OCI-LY1 (cell line): ENCODE data around the gene PDE8A.

Experiments used
- H2AFZ ChIP-seq: fragments of 200-600 bp; sonication (generic), shearing (Covaris generic); 2 replicates; pipeline ENCODE4 v1.6.0; 2014; ENCODE audit warnings: antibody characterized with exemption, mild to moderate bottlenecking, low read length
- H3F3A ChIP-seq: fragments of 200-600 bp; sonication (generic), shearing (Covaris generic); 2 replicates; pipeline ENCODE4 v1.6.0; 2014; ENCODE audit warnings: mild to moderate bottlenecking, antibody characterized with exemption, low read length, moderate library complexity; ENCODE audit not compliant: insufficient read depth
- H3K27ac ChIP-seq: fragments of 200-600 bp; sonication (generic); 2 replicates; pipeline ENCODE4 v1.5.1; 2014; ENCODE audit warnings: low read length, mixed run types, mild to moderate bottlenecking, low read depth; ENCODE audit not compliant: poor library complexity, severe bottlenecking
- H3K27me3 ChIP-seq: fragments of 200-600 bp; sonication (generic); 2 replicates; pipeline ENCODE4 v1.6.0; 2014; ENCODE audit warnings: antibody characterized with exemption, mild to moderate bottlenecking, low read length, moderate library complexity; ENCODE audit not compliant: insufficient read depth
- H3K36me3 ChIP-seq: fragments of 200-600 bp; sonication (generic); 2 replicates; pipeline ENCODE4 v1.6.1; 2014; ENCODE audit warnings: mild to moderate bottlenecking, antibody characterized with exemption, low read length, moderate library complexity, mixed read lengths; ENCODE audit not compliant: insufficient read depth
- H3K4me1 ChIP-seq: fragments of 200-600 bp; sonication (generic); 2 replicates; pipeline ENCODE4 v1.5.1; 2014; ENCODE audit warnings: mild to moderate bottlenecking, low read length, moderate library complexity; ENCODE audit not compliant: insufficient read depth, severe bottlenecking
- H3K4me2 ChIP-seq: fragments of 200-600 bp; sonication (generic), shearing (Covaris generic); 2 replicates; pipeline ENCODE4 v1.6.1; 2014; ENCODE audit warnings: low read length
- H3K4me3 ChIP-seq: fragments of 200-600 bp; sonication (generic); 2 replicates; pipeline ENCODE4 v1.5.1; 2014; ENCODE audit warnings: low read length, low read depth, mild to moderate bottlenecking, mixed read lengths; ENCODE audit not compliant: poor library complexity, severe bottlenecking
- H3K79me2 ChIP-seq: fragments of 200-600 bp; shearing (Covaris generic); 2 replicates; pipeline ENCODE4 v1.6.1; 2016; ENCODE audit warnings: mixed run types, low read length, mixed read lengths; ENCODE audit not compliant: insufficient read depth
- H3K9ac ChIP-seq: fragments of 200-600 bp; sonication (generic), shearing (Covaris generic); 2 replicates; pipeline ENCODE4 v1.6.1; 2014; ENCODE audit warnings: mild to moderate bottlenecking, low read length, mixed read lengths
- H3K9me2 ChIP-seq: fragments of 200-600 bp; sonication (generic), shearing (Covaris generic); 2 replicates; pipeline ENCODE4 v1.6.1; 2014; ENCODE audit warnings: low read depth, mild to moderate bottlenecking, low read length, mixed read lengths
- H3K9me3 ChIP-seq: fragments of 200-600 bp; shearing (Covaris generic); 2 replicates; pipeline ENCODE4 v1.6.1; 2014; ENCODE audit warnings: low read length, mixed read lengths
- H4K20me1 ChIP-seq: fragments of 200-600 bp; sonication (generic), shearing (Covaris generic); 2 replicates; pipeline ENCODE4 v1.6.0; 2016; ENCODE audit warnings: mild to moderate bottlenecking, low read length; ENCODE audit not compliant: insufficient read depth
- CTCF ChIP-seq: fragments of 200-600 bp; sonication (generic), shearing (Covaris generic); IDR thresholded peaks from 2 replicates; pipeline ENCODE4 v1.5.1; 2017; ENCODE audit warnings: mild to moderate bottlenecking, antibody characterized with exemption, low read length, moderate library complexity, mixed read lengths
- EZH2 ChIP-seq: fragments of 200-600 bp; sonication (generic), shearing (Covaris generic); IDR thresholded peaks from 2 replicates; pipeline ENCODE4 v1.8.0; 2017; ENCODE audit warnings: borderline replicate concordance, mixed run types, mild to moderate bottlenecking, antibody characterized with exemption, low read length, moderate library complexity, mixed read lengths

PDE8A gene

GRCh38 chr15:85016275-85016674 lies 34.6 kb downstream of the PDE8A start:
- Histone ChIP-seq H3K4me1 (no peaks in the 10 kb centered on the region), H3K9ac (no peak overlapping the region), H3K4me2 (no peak overlapping the region), H3K79me2 (no peaks in the 10 kb centered on the region), H3K27ac (no peak overlapping the region), H3K36me3 (no peaks in the 10 kb centered on the region), H3K9me3 (no peaks in the 10 kb centered on the region), H2AFZ (no peak overlapping the region), H3F3A (no peaks in the 10 kb centered on the region), H3K9me2 (no peaks in the 10 kb centered on the region), H4K20me1 (no peaks in the 10 kb centered on the region), H3K4me3 (no peak overlapping the region), H3K27me3 (no peaks in the 10 kb centered on the region; the same call in 1 of the 2 replicates)
- TF ChIP-seq CTCF (no peak), EZH2 (no peak)

GRCh38 chr15:85019815-85020590 lies 38.3 kb downstream of the PDE8A start:
- Histone ChIP-seq H3K4me1 (no peaks in the 10 kb centered on the region), H3K79me2 (no peaks in the 10 kb centered on the region), H4K20me1 (no peaks in the 10 kb centered on the region), H3K4me2 (no peak overlapping the region), H3K27me3 (no peaks in the 10 kb centered on the region), H3K9me3 (no peaks in the 10 kb centered on the region), H3K9ac (no peak overlapping the region), H2AFZ (no peak overlapping the region), H3K36me3 (no peaks in the 10 kb centered on the region), H3K27ac (no peak overlapping the region), H3K4me3 (no peak overlapping the region), H3F3A (no peaks in the 10 kb centered on the region), H3K9me2 (no peaks in the 10 kb centered on the region)
- no peak for TF ChIP-seq EZH2

- Histone ChIP-seq H2AFZ (no peak overlapping the region), H3K27me3 (no peaks in the 10 kb centered on the region), H3K27ac (no peak overlapping the region), H3K4me3 (no peak overlapping the region), H3K9me3 (no peaks in the 10 kb centered on the region), H3K4me2 (no peak overlapping the region), H3K4me1 (no peaks in the 10 kb centered on the region), H3K9me2 (no peaks in the 10 kb centered on the region), H3K36me3 (no peaks in the 10 kb centered on the region), H4K20me1 (no peaks in the 10 kb centered on the region), H3K9ac (no peak overlapping the region), H3K79me2 (no peaks in the 10 kb centered on the region), H3F3A (no peaks in the 10 kb centered on the region)
- TF ChIP-seq EZH2, result no peak
- no peak for TF ChIP-seq CTCF
Measured at GRCh38 chr15:85021409-85021808, 39.8 kb downstream of the PDE8A start.

GRCh38 chr15:85022860-85023403 lies 41.3 kb downstream of the PDE8A start:
- no peaks in the 10 kb centered on the region for H3K4me1 ChIP-seq
- no peak overlapping the region for H3K4me2 ChIP-seq
- H3K36me3 ChIP-seq, result no peaks in the 10 kb centered on the region
- H3K27ac ChIP-seq, result no peak overlapping the region
- no peaks in the 10 kb centered on the region; the same call in 1 of the 2 replicates for H4K20me1 ChIP-seq
- H2AFZ ChIP-seq, result no peak overlapping the region
- no peaks in the 10 kb centered on the region for H3F3A ChIP-seq
- H3K4me3 ChIP-seq, result no peak overlapping the region
- H3K9ac ChIP-seq, result no peak overlapping the region
- TF ChIP-seq EZH2 (no peak), CTCF (no peak)
- H3K79me2 ChIP-seq, result no peaks in the 10 kb centered on the region
- H3K9me2 ChIP-seq, result no peaks in the 10 kb centered on the region
- H3K9me3 ChIP-seq, result no peaks in the 10 kb centered on the region
- no peaks in the 10 kb centered on the region for H3K27me3 ChIP-seq
